CD8-positive, alpha-beta memory T cell (primary cell): ENCODE results near the gene HBQ1. TPM values are rescaled to one million over a fixed set of nuclear protein-coding genes. Genes with fewer than 3 reads are reported as not detected.
"Not testable (repeated sequence)": the region's sequence is repeated elsewhere in the genome, so short reads cannot be mapped to it uniquely, and the experiment has no call there.

ENCODE experiments used
- CTCF ChIA-PET: fragments of 350-600 bp; sonication (Branson Sonifier 250); formaldehyde crosslinking; loops from one replicate; lab custom pipeline; 2021; ENCODE audit warnings: antibody characterized with exemption; lab: Charles Lee
- POLR2A ChIA-PET: fragments of 350-600 bp; sonication (Branson Sonifier 250); formaldehyde crosslinking; loops from one replicate; lab custom pipeline; 2021; ENCODE audit warnings: antibody characterized with exemption; lab: Charles Lee
- DNase-seq, 5 donors: peaks; one replicate each; pipeline versions ENCODE4 v3.0.0 to v3.0.0-alpha.2; 2020 to 2022; ENCODE audit warnings: mixed read lengths in 1 of 5
- H3K27ac ChIP-seq: one replicate; pipeline ENCODE4 v1.7.0; 2013; ENCODE audit warnings: low read depth, mild to moderate bottlenecking, low read length, moderate library complexity
- H3K27me3 ChIP-seq: 2 replicates; pipeline ENCODE4 v1.7.0; 2013; ENCODE audit warnings: low read length, mild to moderate bottlenecking; ENCODE audit not compliant: insufficient read depth, poor library complexity, severe bottlenecking
- H3K36me3 ChIP-seq: 2 replicates; pipeline ENCODE4 v1.7.0; 2013; ENCODE audit warnings: mild to moderate bottlenecking, low read length, moderate library complexity; ENCODE audit not compliant: insufficient read depth
- H3K4me1 ChIP-seq: 2 replicates; pipeline ENCODE4 v1.7.0; 2013; ENCODE audit warnings: mild to moderate bottlenecking, low read length, moderate library complexity; ENCODE audit not compliant: insufficient read depth
- H3K4me3 ChIP-seq: 2 replicates; pipeline ENCODE4 v1.7.0; 2013; ENCODE audit warnings: mild to moderate bottlenecking, low read length
- H3K9me3 ChIP-seq: 2 replicates; pipeline ENCODE4 v1.7.0; 2013; ENCODE audit warnings: mild to moderate bottlenecking, low read length
- H3K27ac Mint-ChIP-seq, 8 donors: one replicate each; pipeline ENCODE4 v1.8.0; 2020 to 2021; ENCODE audit warnings: mixed read lengths in 8 of 8, mild to moderate bottlenecking in 6 of 8, inconsistent platforms in 3 of 8, moderate library complexity in 3 of 8
- H3K27me3 Mint-ChIP-seq, 2 donors: one replicate each; pipeline ENCODE4 v1.8.0; 2020 to 2021; ENCODE audit warnings: mixed read lengths in 2 of 2, mild to moderate bottlenecking in 1 of 2, moderate library complexity in 1 of 2
- H3K36me3 Mint-ChIP-seq, 3 donors: one replicate each; pipeline ENCODE4 v1.8.0; 2020 to 2021; ENCODE audit warnings: mixed read lengths in 3 of 3, inconsistent platforms in 1 of 3, mild to moderate bottlenecking in 1 of 3
- H3K4me1 Mint-ChIP-seq, 3 donors: one replicate each; pipeline ENCODE4 v1.8.0; 2020 to 2021; ENCODE audit warnings: mixed read lengths in 3 of 3, inconsistent platforms in 1 of 3, mild to moderate bottlenecking in 1 of 3
- H3K4me3 Mint-ChIP-seq, 7 donors: one replicate each; pipeline ENCODE4 v1.8.0; 2020 to 2021; ENCODE audit warnings: mixed read lengths in 7 of 7, mild to moderate bottlenecking in 6 of 7, moderate library complexity in 4 of 7, inconsistent platforms in 2 of 7
- H3K9me3 Mint-ChIP-seq, 5 donors: one replicate each; pipeline ENCODE4 v1.8.0; 2020 to 2022; ENCODE audit warnings: mixed read lengths in 5 of 5, mild to moderate bottlenecking in 3 of 5, moderate library complexity in 2 of 5, inconsistent platforms in 1 of 5
- polyA plus RNA-seq: library from polyadenylated mRNA; unstranded; fragments of 300-500 nt; fragmentation: Illumina TruSeq; gene quantifications from one replicate; pipeline ENCODE4 v1.2.3, GENCODE V29; 2021
- total RNA-seq, 2 experiments: library from RNA; stranded (reverse); gene quantifications; one replicate each; pipeline ENCODE4 v1.2.3, GENCODE V29; 2021

HBQ1 gene
- total and polyA plus RNA-seq, 3 experiments from 2014 or later = 0.72 TPM; not detected in 2

GRCh38 chr16:163139-163538, 17.1 kb upstream of the HBQ1 start:
- Mint-ChIP-seq H3K4me1 (peaks cover 0 to 14% (median 10%) of the 10 kb centered on the region in 3 donors), H3K27me3 (peaks cover 30 to 47% of the 10 kb centered on the region in 2 donors)
- H3K27ac Mint-ChIP-seq, H3K27ac ChIP-seq, H3K36me3 ChIP-seq, DNase-seq, H3K4me1 ChIP-seq, CTCF ChIA-PET, H3K36me3 Mint-ChIP-seq, H3K4me3 ChIP-seq, H3K9me3 ChIP-seq, POLR2A ChIA-PET, H3K4me3 Mint-ChIP-seq, H3K9me3 Mint-ChIP-seq: not testable (repeated sequence)
- peaks cover 27% of the 10 kb centered on the region for H3K27me3 ChIP-seq

DNA sequence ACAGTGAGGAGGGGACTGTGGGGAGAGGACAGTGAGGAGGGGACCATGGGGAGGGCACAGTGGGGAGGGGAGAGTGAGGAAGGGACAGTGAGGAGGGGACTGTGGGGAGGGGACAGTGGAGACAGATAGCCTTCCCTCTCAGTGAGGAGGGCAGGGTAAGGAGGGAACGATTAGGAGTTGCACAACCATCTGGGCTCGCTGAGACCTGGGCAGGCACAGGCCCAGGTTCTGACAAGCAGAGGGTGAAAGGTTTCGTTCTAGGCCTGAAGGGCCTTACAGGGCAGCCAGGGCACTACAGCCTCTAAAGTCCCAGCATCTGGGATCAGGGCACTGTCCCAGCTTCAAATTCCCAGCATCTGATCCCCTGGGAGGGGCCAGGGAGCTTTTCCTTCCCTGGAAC, 16.6 kb upstream of the HBQ1 start:
- H3K9me3 Mint-ChIP-seq, POLR2A ChIA-PET, H3K4me3 ChIP-seq, H3K4me1 ChIP-seq, H3K27ac Mint-ChIP-seq, H3K36me3 Mint-ChIP-seq, H3K27ac ChIP-seq, DNase-seq, H3K9me3 ChIP-seq, CTCF ChIA-PET, H3K36me3 ChIP-seq: not testable (repeated sequence)
- H3K27me3 Mint-ChIP-seq = peaks cover 35 to 50% of the 10 kb centered on the region in 2 donors
- peak overlapping the region in 1 of 7 donors; percentile 38 for H3K4me3 Mint-ChIP-seq
- peaks cover 0 to 14% (median 10%) of the 10 kb centered on the region in 3 donors for H3K4me1 Mint-ChIP-seq
- peaks cover 30% of the 10 kb centered on the region for H3K27me3 ChIP-seq

DNA sequence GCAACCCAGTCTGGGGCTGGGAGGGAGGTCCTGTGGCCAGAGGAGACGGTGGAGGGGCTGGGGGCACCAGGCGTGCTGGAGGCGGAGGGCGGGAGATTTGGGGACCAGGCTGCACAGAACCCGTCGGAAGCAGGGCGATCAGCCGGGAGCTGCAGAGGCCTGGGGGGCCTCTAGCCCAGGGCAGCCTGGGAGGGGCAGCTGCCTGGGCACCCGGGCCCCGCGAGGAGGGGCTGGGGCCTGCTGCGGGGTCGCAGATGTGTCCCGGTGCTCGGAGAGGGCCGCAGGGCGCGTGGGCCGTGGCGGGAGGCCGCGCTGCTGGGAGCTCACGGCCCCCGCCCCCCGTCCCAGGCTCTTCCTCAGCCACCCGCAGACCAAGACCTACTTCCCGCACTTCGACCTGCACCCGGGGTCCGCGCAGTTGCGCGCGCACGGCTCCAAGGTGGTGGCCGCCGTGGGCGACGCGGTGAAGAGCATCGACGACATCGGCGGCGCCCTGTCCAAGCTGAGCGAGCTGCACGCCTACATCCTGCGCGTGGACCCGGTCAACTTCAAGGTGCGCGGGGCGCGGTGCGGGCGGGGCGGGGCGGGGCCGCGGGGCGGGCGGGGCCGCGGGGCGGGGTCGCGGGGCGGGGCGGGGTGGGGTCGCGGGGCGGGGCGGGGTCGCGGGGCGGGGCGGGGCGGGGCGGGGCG, 16.0 kb upstream of the HBQ1 start:
- H3K36me3 ChIP-seq, H3K27ac Mint-ChIP-seq, POLR2A ChIA-PET, H3K36me3 Mint-ChIP-seq, H3K9me3 ChIP-seq, H3K4me1 ChIP-seq, H3K27ac ChIP-seq, DNase-seq, CTCF ChIA-PET, H3K4me3 ChIP-seq, H3K9me3 Mint-ChIP-seq, H3K4me3 Mint-ChIP-seq: not testable (repeated sequence)
- H3K27me3 Mint-ChIP-seq = peaks cover 35 to 51% of the 10 kb centered on the region in 2 donors
- H3K4me1 Mint-ChIP-seq = peaks cover 0 to 14% (median 10%) of the 10 kb centered on the region in 3 donors
- H3K27me3 ChIP-seq = peaks cover 30% of the 10 kb centered on the region

- Mint-ChIP-seq H3K4me1 (peaks cover 0 to 14% (median 10%) of the 10 kb centered on the region in 3 donors), H3K36me3 (no peaks in the 10 kb centered on the region), H3K4me3 (peak overlapping the region in 5 of 7 donors; percentile 34 to 52 (median 47)), H3K9me3 (no peaks in the 10 kb centered on the region), H3K27ac (peak overlapping the region in 1 of 8 donors; percentile 24), H3K27me3 (peaks cover 33 to 52% of the 10 kb centered on the region in 2 donors)
- ChIA-PET POLR2A (no interaction called here), CTCF (interaction anchor here (0.7 kb wide), 1 partner anchor 236 kb away, joined by 3 read pairs; the partner anchor contains the start of gene DECR2)
- Histone ChIP-seq H3K36me3 (no peaks in the 10 kb centered on the region), H3K4me1 (peaks cover 10% of the 10 kb centered on the region), H3K4me3 (no peak overlapping the region), H3K27ac (no peak overlapping the region), H3K27me3 (peaks cover 30% of the 10 kb centered on the region), H3K9me3 (no peaks in the 10 kb centered on the region)
- DNase-seq = no peak
These were observed 15.3 kb upstream of the HBQ1 start for GRCh38 chr16:164827-165538.

GRCh38 chr16:165539-166374, 14.5 kb upstream of the HBQ1 start, which contains the start of gene HBM:
HBM (plus strand) TSS chr16:165978; CDS start chr16:165998, 20 bp downstream.
- Mint-ChIP-seq H3K36me3 (no peaks in the 10 kb centered on the region), H3K4me1 (peaks cover 0 to 14% (median 10%) of the 10 kb centered on the region in 3 donors), H3K27ac (peak within 1 kb of the TSS in 1 of 8 donors; percentile 24), H3K4me3 (peak within 1 kb of the TSS in 6 of 7 donors; percentile 41 to 62 (median 50)), H3K9me3 (no peaks in the 10 kb centered on the region), H3K27me3 (peaks cover 33 to 58% of the 10 kb centered on the region in 2 donors)
- DNase-seq = peak in 1 of 5 donors; percentile 19
- H3K27ac ChIP-seq = no peak within 1 kb of the TSS
- no peaks in the 10 kb centered on the region for H3K9me3 ChIP-seq
- POLR2A ChIA-PET = no interaction called here
- H3K36me3 ChIP-seq = no peaks in the 10 kb centered on the region
- peaks cover 30% of the 10 kb centered on the region for H3K27me3 ChIP-seq
- H3K4me3 ChIP-seq = no peak within 1 kb of the TSS
- CTCF ChIA-PET = interaction anchor here (0.7 to 1.4 kb wide), 2 partner anchors 16 to 236 kb away, joined by 3 to 4 read pairs; partner anchors contain the start of gene DECR2
- H3K4me1 ChIP-seq = peaks cover 10% of the 10 kb centered on the region

DNA sequence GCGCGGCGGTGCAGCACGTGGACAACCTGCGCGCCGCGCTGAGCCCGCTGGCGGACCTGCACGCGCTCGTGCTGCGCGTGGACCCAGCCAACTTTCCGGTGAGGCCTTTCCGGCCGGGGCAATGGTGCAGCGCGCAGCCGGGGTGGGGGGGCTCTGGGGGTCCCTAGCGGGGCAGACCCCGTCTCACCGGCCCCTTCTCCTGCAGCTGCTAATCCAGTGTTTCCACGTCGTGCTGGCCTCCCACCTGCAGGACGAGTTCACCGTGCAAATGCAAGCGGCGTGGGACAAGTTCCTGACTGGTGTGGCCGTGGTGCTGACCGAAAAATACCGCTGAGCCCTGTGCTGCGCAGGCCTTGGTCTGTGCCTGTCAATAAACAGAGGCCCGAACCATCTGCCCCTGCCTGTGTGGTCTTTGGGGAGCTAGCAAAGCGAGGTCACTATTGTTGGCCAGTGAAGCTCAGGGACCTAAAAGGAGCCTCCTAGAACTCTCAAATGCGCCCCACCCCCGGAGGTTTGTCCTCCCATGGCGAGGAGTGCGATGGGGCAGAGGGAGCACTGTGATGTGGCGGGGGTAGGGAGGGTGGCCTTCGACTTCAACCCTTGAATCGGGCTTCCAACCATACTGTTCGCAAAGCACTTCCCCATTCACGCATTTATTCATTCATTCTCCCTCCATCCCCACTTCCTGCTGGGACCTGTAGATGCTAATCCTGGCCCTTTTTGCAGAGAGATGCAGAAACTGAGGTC, 13.7 kb upstream of the HBQ1 start:
- Mint-ChIP-seq H3K27me3 (peaks cover 29 to 56% of the 10 kb centered on the region in 2 donors), H3K4me3 (peak overlapping the region in 4 of 7 donors; percentile 8 to 63 (median 22)), H3K27ac (no peak overlapping the region), H3K36me3 (no peaks in the 10 kb centered on the region), H3K9me3 (no peaks in the 10 kb centered on the region), H3K4me1 (peaks cover 0 to 14% (median 10%) of the 10 kb centered on the region in 3 donors)
- DNase-seq = no peak
- H3K36me3 ChIP-seq = no peaks in the 10 kb centered on the region
- peaks cover 10% of the 10 kb centered on the region for H3K4me1 ChIP-seq
- ChIA-PET CTCF (interaction anchor here (1.4 kb wide), 1 partner anchor 15 kb away, joined by 4 read pairs; no protein-coding TSS in a partner anchor), POLR2A (interaction anchor here (0.5 kb wide), 1 partner anchor 8 kb away, joined by 3 read pairs; no protein-coding TSS in a partner anchor)
- no peaks in the 10 kb centered on the region for H3K9me3 ChIP-seq
- no peak overlapping the region for H3K4me3 ChIP-seq
- H3K27me3 ChIP-seq = peaks cover 30% of the 10 kb centered on the region
- no peak overlapping the region for H3K27ac ChIP-seq

- no peak overlapping the region for H3K4me3 ChIP-seq
- Mint-ChIP-seq H3K4me3 (peak overlapping the region in 3 of 7 donors; percentile 8 to 63 (median 48)), H3K27me3 (peaks cover 31 to 57% of the 10 kb centered on the region in 2 donors), H3K4me1 (peaks cover 0 to 17% (median 10%) of the 10 kb centered on the region in 3 donors), H3K36me3 (no peaks in the 10 kb centered on the region), H3K9me3 (no peaks in the 10 kb centered on the region), H3K27ac (no peak overlapping the region)
- no peaks in the 10 kb centered on the region for H3K36me3 ChIP-seq
- ChIA-PET CTCF (interaction anchor here (1.4 kb wide), 1 partner anchor 14 kb away, joined by 4 read pairs; no protein-coding TSS in a partner anchor), POLR2A (interaction anchor here (0.5 kb wide), 1 partner anchor 8 kb away, joined by 3 read pairs; no protein-coding TSS in a partner anchor)
- peaks cover 10% of the 10 kb centered on the region for H3K4me1 ChIP-seq
- H3K9me3 ChIP-seq = no peaks in the 10 kb centered on the region
- no peak for DNase-seq
- no peak overlapping the region for H3K27ac ChIP-seq
- H3K27me3 ChIP-seq = peaks cover 30% of the 10 kb centered on the region
These were observed 13.1 kb upstream of the HBQ1 start for GRCh38 chr16:167122-167690.
